Stomach smooth muscle (tissue), 2 donors: ENCODE measurements around the gene ARHGAP42.

ENCODE experiments used
- H3K27ac ChIP-seq: one replicate; pipeline ENCODE4 v1.7.0; 2013; ENCODE audit warnings: mild to moderate bottlenecking, low read length, inconsistent platforms
- H3K27me3 ChIP-seq, 2 donors: one replicate each; pipeline ENCODE4 v1.7.0; 2013; ENCODE audit warnings: low read length in 2 of 2; ENCODE audit not compliant: insufficient read depth in 2 of 2, control insufficient read depth in 1 of 2
- H3K36me3 ChIP-seq, 2 donors: one replicate each; pipeline ENCODE4 v1.7.0; 2013; ENCODE audit warnings: low read length in 2 of 2; ENCODE audit not compliant: control insufficient read depth in 2 of 2, insufficient read depth in 2 of 2
- H3K4me1 ChIP-seq: one replicate; pipeline ENCODE4 v1.7.0; 2013; ENCODE audit warnings: low read length; ENCODE audit not compliant: control insufficient read depth, insufficient read depth
- H3K4me3 ChIP-seq, 2 donors: one replicate each; pipeline ENCODE4 v1.7.0; 2013; ENCODE audit warnings: low read length in 2 of 2
- H3K9ac ChIP-seq, 2 donors: one replicate each; pipeline ENCODE4 v1.7.0; 2013; ENCODE audit warnings: low read length in 2 of 2, mild to moderate bottlenecking in 1 of 2
- H3K9me3 ChIP-seq, 2 donors: one replicate each; pipeline ENCODE4 v1.7.0; 2013; ENCODE audit warnings: low read length in 2 of 2; ENCODE audit not compliant: control insufficient read depth in 2 of 2
- donor health status: healthy.
- donor health status: Pancreatic carcinoma.

Gene ARHGAP42

DNA sequence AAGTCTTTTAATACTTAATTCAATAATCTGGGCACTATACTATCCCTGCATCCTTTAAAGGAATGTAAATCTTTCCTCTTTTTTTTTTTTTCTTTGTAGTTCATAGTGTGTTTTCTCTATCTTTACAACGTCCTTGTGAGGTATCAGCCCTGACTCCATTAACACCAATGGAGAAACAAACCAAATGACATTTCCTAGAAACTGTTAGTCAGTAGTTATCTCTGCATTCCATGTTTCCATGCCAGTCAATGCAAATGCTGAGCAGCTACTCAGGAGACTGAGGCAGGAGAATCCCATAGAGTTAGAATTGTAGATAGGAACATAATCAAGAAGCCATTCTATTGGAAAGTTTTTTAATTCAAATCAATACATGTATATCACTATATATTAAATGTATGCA lies 182.2 kb downstream of the ARHGAP42 start:
- Histone ChIP-seq H3K27ac (no peak overlapping the region), H3K4me1 (no peaks in the 10 kb centered on the region), H3K4me3 (no peak overlapping the region), H3K9ac (no peak overlapping the region), H3K9me3 (no peaks in the 10 kb centered on the region), H3K36me3 (no peaks in the 10 kb centered on the region), H3K27me3 (no peaks in the 10 kb centered on the region)

DNA sequence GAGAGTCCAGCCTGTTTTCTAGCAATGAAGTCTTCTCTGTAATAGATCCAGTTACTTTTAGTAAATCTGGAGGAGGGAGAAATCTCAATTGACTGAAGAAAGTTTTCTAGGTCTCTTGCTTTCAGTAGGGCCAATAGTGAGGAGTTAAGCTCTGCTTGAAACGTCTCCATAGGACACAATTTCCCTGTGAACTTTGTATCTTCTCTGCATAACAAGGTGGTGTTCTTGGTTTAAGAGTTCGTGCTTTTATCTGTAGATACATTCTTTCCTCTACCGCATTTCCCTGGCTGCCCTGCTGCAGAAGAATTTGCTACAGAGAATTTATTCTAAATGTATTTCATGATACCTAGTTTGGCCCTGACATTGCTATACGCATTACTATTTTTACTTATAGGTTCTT lies 183.1 kb downstream of the ARHGAP42 start:
- H3K27me3 ChIP-seq = no peaks in the 10 kb centered on the region
- no peak overlapping the region for H3K27ac ChIP-seq
- H3K4me3 ChIP-seq = no peak overlapping the region
- no peaks in the 10 kb centered on the region for H3K9me3 ChIP-seq
- no peak overlapping the region for H3K9ac ChIP-seq
- no peaks in the 10 kb centered on the region for H3K4me1 ChIP-seq
- H3K36me3 ChIP-seq = no peaks in the 10 kb centered on the region

DNA sequence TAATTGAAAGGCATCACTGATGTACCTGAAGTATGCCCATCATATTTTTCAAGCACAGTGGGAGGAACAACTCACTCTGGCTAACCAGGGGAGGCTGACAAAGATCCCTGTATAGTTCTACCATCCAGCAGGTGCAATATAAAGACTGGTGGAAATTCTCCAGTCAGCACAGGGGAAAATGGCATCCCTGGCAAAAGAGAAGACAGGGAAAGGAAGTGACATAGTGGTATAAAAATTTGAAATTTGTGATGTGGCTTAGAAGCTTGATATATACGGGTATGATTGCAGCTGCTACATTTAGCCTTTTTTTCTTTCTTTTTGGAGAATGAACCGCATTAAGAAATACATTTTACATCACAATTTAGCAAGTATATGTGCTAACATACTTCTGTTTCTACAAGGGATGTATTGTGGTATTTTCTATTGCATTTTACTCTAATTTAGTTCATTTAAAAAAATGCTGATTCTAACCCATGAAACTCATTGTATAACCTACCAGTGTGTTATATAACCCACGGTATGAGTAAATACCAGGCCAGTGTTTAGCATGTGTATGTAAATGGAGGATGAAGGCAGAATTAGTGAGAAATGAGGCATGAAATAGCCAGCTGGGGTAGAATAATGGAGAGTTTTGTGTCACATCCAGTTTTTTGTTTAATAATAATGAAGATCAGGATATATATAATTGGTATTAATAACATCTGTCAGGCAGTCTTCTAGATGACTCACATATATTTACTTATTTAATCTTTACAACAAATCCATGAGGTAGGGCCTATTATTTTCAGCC lies 186.1 kb downstream of the ARHGAP42 start:
- H3K4me3 ChIP-seq = no peak overlapping the region
- no peak overlapping the region for H3K9ac ChIP-seq
- H3K9me3 ChIP-seq = no peaks in the 10 kb centered on the region
- H3K4me1 ChIP-seq = no peaks in the 10 kb centered on the region
- H3K27me3 ChIP-seq = no peaks in the 10 kb centered on the region
- no peaks in the 10 kb centered on the region for H3K36me3 ChIP-seq
- no peak overlapping the region for H3K27ac ChIP-seq

DNA sequence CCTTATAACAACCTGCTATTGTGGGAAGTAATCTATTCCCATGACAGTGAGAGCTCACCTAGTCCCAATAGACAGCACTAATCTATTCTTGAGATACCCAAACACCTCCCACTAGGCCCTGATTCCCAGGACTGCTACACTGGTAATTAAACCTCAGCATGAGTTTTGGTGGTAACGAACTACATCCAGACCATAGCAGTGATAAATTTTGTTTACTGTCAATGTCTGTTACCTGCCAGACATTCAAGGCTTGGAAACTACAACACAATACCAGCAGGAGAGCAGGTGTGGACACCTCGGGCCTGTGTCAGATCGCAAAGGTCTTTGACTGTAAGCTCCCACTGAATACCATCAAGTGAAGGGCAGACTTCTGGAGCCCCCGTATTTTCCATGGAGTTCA lies 187.1 kb downstream of the ARHGAP42 start:
- Histone ChIP-seq H3K27ac (no peak overlapping the region), H3K4me1 (no peaks in the 10 kb centered on the region), H3K4me3 (no peak overlapping the region), H3K36me3 (no peaks in the 10 kb centered on the region), H3K27me3 (no peaks in the 10 kb centered on the region), H3K9ac (no peak overlapping the region), H3K9me3 (no peaks in the 10 kb centered on the region)

DNA sequence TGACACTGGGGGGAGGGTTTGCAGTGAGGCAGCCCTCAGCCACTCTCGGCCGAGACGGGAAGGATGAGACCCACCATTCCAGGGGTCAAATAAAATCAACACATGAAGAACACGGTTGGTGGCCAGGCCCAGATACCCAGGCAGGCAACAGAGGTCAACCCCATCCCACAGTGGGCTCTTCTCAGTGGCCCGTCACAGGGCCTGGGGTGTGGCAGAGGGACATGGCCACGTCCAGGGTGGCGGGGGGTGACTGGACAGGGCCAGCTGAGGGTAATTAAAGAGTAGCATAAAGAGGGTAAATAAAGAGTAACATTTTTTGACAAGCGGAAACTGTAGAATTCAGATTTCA lies 188.4 kb downstream of the ARHGAP42 start:
- H3K36me3 ChIP-seq = no peaks in the 10 kb centered on the region
- no peak overlapping the region for H3K9ac ChIP-seq
- H3K4me1 ChIP-seq = no peaks in the 10 kb centered on the region
- H3K9me3 ChIP-seq = no peaks in the 10 kb centered on the region
- H3K27ac ChIP-seq = no peak overlapping the region
- H3K4me3 ChIP-seq = no peak overlapping the region
- H3K27me3 ChIP-seq = no peaks in the 10 kb centered on the region

DNA sequence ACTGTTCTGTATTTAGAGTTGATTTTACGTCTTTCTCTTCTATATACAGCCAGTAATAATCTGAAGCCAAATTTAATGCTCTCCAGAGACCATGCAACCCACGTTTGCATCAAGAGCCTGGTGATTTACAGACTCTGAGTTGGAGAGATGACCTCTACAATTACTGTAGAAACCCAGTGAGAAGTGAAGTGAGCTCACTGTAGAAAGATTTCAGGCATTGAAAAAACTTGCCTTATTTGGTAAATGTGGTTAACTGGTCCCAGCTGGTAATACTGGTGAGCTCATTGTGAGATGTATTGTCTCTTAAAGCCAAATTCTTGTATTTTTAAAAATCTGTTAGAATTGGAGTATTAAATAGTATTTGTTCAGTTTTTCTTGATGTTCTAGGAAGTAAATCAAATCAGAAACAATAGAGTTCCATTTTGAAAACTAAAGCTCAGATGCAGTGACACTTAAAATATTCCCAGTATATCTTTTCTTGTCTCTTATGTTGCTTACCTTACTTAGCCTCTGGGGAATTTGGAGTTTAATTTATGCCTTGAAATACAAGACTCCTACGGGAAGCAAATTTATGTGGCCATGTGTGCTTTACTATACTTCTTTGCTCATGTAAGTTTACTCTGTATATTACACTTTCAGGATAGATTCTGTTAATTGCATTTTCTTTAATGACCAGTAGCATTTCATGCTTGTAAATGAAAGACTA lies 189.9 kb downstream of the ARHGAP42 start:
- Histone ChIP-seq H3K27ac (peak overlapping the region; percentile 12), H3K27me3 (no peaks in the 10 kb centered on the region), H3K9ac (no peak overlapping the region), H3K9me3 (no peaks in the 10 kb centered on the region), H3K4me1 (no peaks in the 10 kb centered on the region), H3K4me3 (peak overlapping the region in 1 of 2 donors; percentile 27), H3K36me3 (no peaks in the 10 kb centered on the region)

DNA sequence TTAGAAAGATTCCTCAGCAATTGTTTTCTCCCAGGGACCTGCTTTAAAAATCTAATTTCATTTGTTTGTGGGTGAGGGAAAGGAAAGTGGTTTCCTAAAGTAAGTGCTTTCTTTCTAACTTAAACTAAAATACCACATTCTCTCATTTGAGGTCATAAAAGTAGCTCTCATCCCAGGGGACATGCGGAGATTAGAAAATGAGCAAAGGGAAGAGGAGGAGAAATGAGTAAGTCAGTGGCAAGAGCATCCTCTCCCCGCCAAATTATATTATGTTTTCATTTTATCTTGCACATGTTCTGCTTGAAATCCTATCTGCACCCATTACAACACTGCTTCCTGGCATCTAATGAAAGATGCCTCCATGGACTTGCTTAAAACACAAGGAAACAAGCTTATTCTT lies 191.4 kb downstream of the ARHGAP42 start:
- no peaks in the 10 kb centered on the region for H3K36me3 ChIP-seq
- H3K4me3 ChIP-seq = no peak overlapping the region
- H3K27me3 ChIP-seq = no peaks in the 10 kb centered on the region
- no peak overlapping the region for H3K27ac ChIP-seq
- no peaks in the 10 kb centered on the region for H3K9me3 ChIP-seq
- H3K9ac ChIP-seq = no peak overlapping the region
- no peaks in the 10 kb centered on the region for H3K4me1 ChIP-seq

DNA sequence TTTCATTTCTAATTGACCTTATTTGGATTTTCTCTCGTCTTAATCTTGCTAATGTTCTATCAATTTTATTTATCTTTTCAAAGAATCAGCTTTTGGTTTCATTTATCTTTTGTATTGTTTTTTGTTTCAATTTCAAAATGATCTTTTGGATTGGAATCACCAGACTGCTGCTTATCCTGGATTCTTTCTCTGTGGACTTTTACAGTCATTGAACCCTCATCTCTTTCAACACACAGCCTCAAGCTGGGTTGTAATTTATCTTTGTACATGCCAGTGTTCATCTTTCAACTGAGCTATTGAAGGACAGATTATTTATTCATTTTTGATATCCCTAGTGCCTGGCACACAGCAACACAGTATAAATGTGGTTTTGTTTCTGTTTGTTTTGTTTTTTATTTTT lies 195.9 kb downstream of the ARHGAP42 start:
- H3K9ac ChIP-seq = no peak overlapping the region
- H3K27ac ChIP-seq = no peak overlapping the region
- H3K9me3 ChIP-seq = no peaks in the 10 kb centered on the region
- H3K4me3 ChIP-seq = no peak overlapping the region
- no peaks in the 10 kb centered on the region for H3K36me3 ChIP-seq
- H3K27me3 ChIP-seq = no peaks in the 10 kb centered on the region
- no peaks in the 10 kb centered on the region for H3K4me1 ChIP-seq

DNA sequence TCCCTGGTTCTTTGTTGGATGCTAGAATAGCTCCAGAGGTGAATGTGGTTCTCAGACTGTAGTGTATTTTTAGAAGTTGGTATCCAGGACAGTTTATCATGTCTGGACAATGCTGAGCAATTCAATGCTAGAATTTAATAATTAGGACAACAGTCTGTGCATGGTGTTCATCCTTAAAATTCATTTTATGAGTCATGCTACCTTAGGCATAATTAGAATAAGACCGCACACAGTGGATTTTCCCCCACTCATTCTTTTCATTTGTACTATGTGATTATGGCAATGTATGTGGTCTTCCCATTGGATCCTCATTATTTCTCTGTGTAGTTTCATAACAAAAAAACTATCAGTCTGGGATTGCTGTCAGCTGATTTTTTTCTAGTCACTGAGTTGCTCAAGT lies 196.7 kb downstream of the ARHGAP42 start:
- no peak overlapping the region for H3K27ac ChIP-seq
- no peaks in the 10 kb centered on the region for H3K4me1 ChIP-seq
- no peak overlapping the region for H3K9ac ChIP-seq
- no peak overlapping the region for H3K4me3 ChIP-seq
- H3K27me3 ChIP-seq = no peaks in the 10 kb centered on the region
- H3K9me3 ChIP-seq = no peaks in the 10 kb centered on the region
- H3K36me3 ChIP-seq = no peaks in the 10 kb centered on the region

DNA sequence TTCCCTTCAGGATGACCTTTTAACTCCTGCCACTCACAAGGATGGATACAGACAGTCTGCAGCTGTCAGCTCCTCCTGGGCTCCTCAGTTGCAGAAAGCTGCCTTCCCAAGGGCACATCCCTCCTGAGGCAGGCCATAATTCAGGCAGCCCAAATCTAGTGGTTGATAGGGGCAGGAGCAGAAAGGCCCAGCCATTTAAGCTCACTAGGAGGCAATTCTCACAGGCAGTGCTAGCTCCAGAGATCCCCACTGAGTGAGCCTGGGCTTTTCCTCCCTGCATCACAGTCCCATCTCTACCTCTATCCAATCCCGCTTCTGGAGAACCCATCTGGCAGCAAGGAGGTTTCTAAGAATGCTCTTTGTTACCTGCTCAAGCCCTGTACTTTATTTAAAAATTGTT lies 200.6 kb downstream of the ARHGAP42 start:
- Histone ChIP-seq H3K36me3 (no peaks in the 10 kb centered on the region), H3K9me3 (no peaks in the 10 kb centered on the region), H3K9ac (no peak overlapping the region), H3K4me1 (no peaks in the 10 kb centered on the region), H3K27me3 (no peaks in the 10 kb centered on the region), H3K4me3 (no peak overlapping the region), H3K27ac (no peak overlapping the region)

DNA sequence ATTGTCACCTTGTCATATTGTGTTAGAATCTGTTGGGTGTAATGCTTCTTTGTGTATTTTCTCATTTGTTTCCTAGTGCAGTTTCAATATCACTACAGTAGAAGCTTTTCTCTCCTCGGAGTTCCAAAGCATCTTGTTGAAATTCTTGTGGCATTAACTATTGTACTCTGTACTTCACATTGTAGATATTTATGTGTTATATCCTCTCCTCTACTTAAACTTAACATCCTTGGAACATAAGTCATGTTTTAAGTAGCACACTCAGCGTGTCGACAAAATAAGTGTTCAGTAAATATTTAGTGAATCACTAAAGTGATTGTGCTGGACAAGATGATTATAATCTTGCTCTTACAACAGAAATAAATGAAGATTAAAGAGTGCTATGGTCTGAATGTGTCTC lies 201.7 kb downstream of the ARHGAP42 start:
- Histone ChIP-seq H3K4me3 (no peak overlapping the region), H3K9ac (no peak overlapping the region), H3K27ac (no peak overlapping the region), H3K27me3 (no peaks in the 10 kb centered on the region), H3K4me1 (no peaks in the 10 kb centered on the region), H3K36me3 (no peaks in the 10 kb centered on the region), H3K9me3 (no peaks in the 10 kb centered on the region)
